KMS-11 (cell line): Measurements from ENCODE around the gene ROS1.

Experiments
- H2AFZ ChIP-seq: fragments of 200-600 bp; sonication (generic); 2 replicates; pipeline ENCODE4 v1.6.1; 2016; ENCODE audit warnings: antibody characterized with exemption, mixed run types, low read depth
- H3K27ac ChIP-seq: fragments of 200-600 bp; sonication (generic); 2 replicates; pipeline ENCODE4 v1.6.1; 2016; ENCODE audit warnings: mild to moderate bottlenecking, mixed run types
- H3K27me3 ChIP-seq: fragments of 200-600 bp; sonication (generic); 2 replicates; pipeline ENCODE4 v1.6.1; 2017; ENCODE audit warnings: mild to moderate bottlenecking, low read depth, mixed run types, moderate library complexity; ENCODE audit not compliant: insufficient read depth
- H3K36me3 ChIP-seq: fragments of 200-600 bp; sonication (generic); 2 replicates; pipeline ENCODE4 v1.6.1; 2017; ENCODE audit warnings: mild to moderate bottlenecking, mixed run types; ENCODE audit not compliant: insufficient read depth
- H3K4me1 ChIP-seq: fragments of 200-600 bp; sonication (generic); 2 replicates; pipeline ENCODE4 v1.6.1; 2016; ENCODE audit warnings: mild to moderate bottlenecking, low read depth, mixed run types; ENCODE audit not compliant: poor library complexity, severe bottlenecking
- H3K4me2 ChIP-seq: fragments of 200-600 bp; sonication (generic); 2 replicates; pipeline ENCODE4 v1.7.0; 2016; ENCODE audit warnings: mild to moderate bottlenecking, mixed run types
- H3K4me3 ChIP-seq: fragments of 200-600 bp; sonication (generic); IDR thresholded peaks from 2 replicates; pipeline ENCODE4 v1.6.1; 2017; ENCODE audit warnings: low read depth, low read length, mixed read lengths; ENCODE audit not compliant: insufficient read depth
- H3K79me2 ChIP-seq: fragments of 200-600 bp; sonication (generic); 2 replicates; pipeline ENCODE4 v1.6.1; 2016; ENCODE audit warnings: low read depth, mixed run types; ENCODE audit not compliant: insufficient read depth
- H3K9ac ChIP-seq: fragments of 200-600 bp; sonication (generic); 2 replicates; pipeline ENCODE4 v1.6.1; 2016; ENCODE audit warnings: mild to moderate bottlenecking, mixed run types
- H4K20me1 ChIP-seq: fragments of 200-600 bp; sonication (generic); 2 replicates; pipeline ENCODE4 v1.6.1; 2016; ENCODE audit warnings: mild to moderate bottlenecking, mixed run types; ENCODE audit not compliant: insufficient read depth
- CTCF ChIP-seq: fragments of 200-600 bp; sonication (generic); conservative IDR thresholded peaks from 2 replicates; pipeline ENCODE4 v1.6.1; 2017; ENCODE audit warnings: low read depth, mild to moderate bottlenecking, antibody characterized with exemption, low read length, moderate library complexity, mixed read lengths

ROS1 gene

GRCh38 chr6:117345292-117345610 lies 80.5 kb downstream of the ROS1 start:
- H3K4me3 ChIP-seq, result no peak overlapping the region

GRCh38 chr6:117344444-117345291 lies 81.1 kb downstream of the ROS1 start:
- no peak overlapping the region for H3K9ac ChIP-seq
- no peaks in the 10 kb centered on the region for H3K36me3 ChIP-seq
- no peak for TF ChIP-seq CTCF
- no peak overlapping the region for H3K27ac ChIP-seq
- H4K20me1 ChIP-seq, result no peaks in the 10 kb centered on the region
- no peak overlapping the region for H2AFZ ChIP-seq
- H3K4me3 ChIP-seq, result no peak overlapping the region
- no peaks in the 10 kb centered on the region for H3K4me1 ChIP-seq
- no peaks in the 10 kb centered on the region for H3K79me2 ChIP-seq
- H3K27me3 ChIP-seq, result no peaks in the 10 kb centered on the region
- H3K4me2 ChIP-seq, result no peak overlapping the region

More at GRCh38 chr6:117345292-117345610, 80.5 kb downstream of the ROS1 start:
- H3K9ac ChIP-seq, result no peak overlapping the region
- H4K20me1 ChIP-seq, result no peaks in the 10 kb centered on the region
- TF ChIP-seq CTCF, result no peak
- H3K4me2 ChIP-seq, result no peak overlapping the region
- no peaks in the 10 kb centered on the region for H3K79me2 ChIP-seq
- H3K27ac ChIP-seq, result no peak overlapping the region
- H3K27me3 ChIP-seq, result no peaks in the 10 kb centered on the region
- H2AFZ ChIP-seq, result no peak overlapping the region
- H3K4me1 ChIP-seq, result no peaks in the 10 kb centered on the region
- no peaks in the 10 kb centered on the region for H3K36me3 ChIP-seq

GRCh38 chr6:117338567-117338966 lies 87.2 kb downstream of the ROS1 start:
- Histone ChIP-seq H3K4me2 (no peak overlapping the region), H3K36me3 (no peaks in the 10 kb centered on the region), H3K27ac (no peak overlapping the region), H3K27me3 (no peaks in the 10 kb centered on the region), H3K79me2 (no peaks in the 10 kb centered on the region), H3K4me3 (no peak overlapping the region), H4K20me1 (no peaks in the 10 kb centered on the region), H2AFZ (no peak overlapping the region), H3K9ac (no peak overlapping the region), H3K4me1 (no peaks in the 10 kb centered on the region)
- no peak for TF ChIP-seq CTCF

- no peaks in the 10 kb centered on the region for H3K4me1 ChIP-seq
- no peak overlapping the region for H3K27ac ChIP-seq
- TF ChIP-seq CTCF, result no peak
- H3K4me3 ChIP-seq, result no peak overlapping the region
- H3K79me2 ChIP-seq, result no peaks in the 10 kb centered on the region
- H3K9ac ChIP-seq, result no peak overlapping the region
- no peaks in the 10 kb centered on the region for H3K27me3 ChIP-seq
- H4K20me1 ChIP-seq, result no peaks in the 10 kb centered on the region
- no peaks in the 10 kb centered on the region for H3K36me3 ChIP-seq
- H3K4me2 ChIP-seq, result no peak overlapping the region
- no peak overlapping the region for H2AFZ ChIP-seq
These were observed 95.8 kb downstream of the ROS1 start for GRCh38 chr6:117329926-117330325.
